WTC11 (cell line): ENCODE results near the gene THBS2. TPM values are rescaled to one million over a fixed set of nuclear protein-coding genes. Genes with fewer than 3 reads are reported as not detected.

ENCODE experiments used
- ATAC-seq: fragments of 200-7000 bp; cut with Tn5 transposase; 2 replicates; pipeline ENCODE4 v1.10.0; 2021; ENCODE audit warnings: mild to moderate bottlenecking, moderate library complexity
- CTCF ChIA-PET: fragments of 300-600 bp; sonication (Branson Sonifier 250); formaldehyde crosslinking; loops from one replicate; lab custom pipeline; 2021; ENCODE audit warnings: antibody characterized with exemption; lab: Charles Lee
- POLR2A ChIA-PET: fragments of 350-600 bp; sonication (Branson Sonifier 250); formaldehyde crosslinking; loops from one replicate; lab custom pipeline; 2021; ENCODE audit warnings: antibody characterized with exemption; lab: Charles Lee
- DNase-seq: peaks from one replicate; pipeline ENCODE4 v3.0.0; 2021; ENCODE audit warnings: low spot score
- H3K27ac Mint-ChIP-seq: 2 replicates; pipeline ENCODE4 v1.8.0; 2021; ENCODE audit warnings: mixed read lengths
- H3K27me3 Mint-ChIP-seq: 2 replicates; pipeline ENCODE4 v1.8.0; 2021; ENCODE audit warnings: low read depth, mild to moderate bottlenecking, moderate library complexity, mixed read lengths
- H3K36me3 Mint-ChIP-seq: 2 replicates; pipeline ENCODE4 v1.8.0; 2021; ENCODE audit warnings: mixed read lengths
- H3K4me1 Mint-ChIP-seq: 2 replicates; pipeline ENCODE4 v1.8.0; 2022; ENCODE audit warnings: mixed read lengths
- H3K4me3 Mint-ChIP-seq: 2 replicates; pipeline ENCODE4 v1.8.0; 2021; ENCODE audit warnings: mild to moderate bottlenecking, moderate library complexity, mixed read lengths
- H3K9me3 Mint-ChIP-seq: 2 replicates; pipeline ENCODE4 v1.8.0; 2021; ENCODE audit warnings: mixed read lengths
- ELF4 ChIP-seq: sonication (generic); formaldehyde crosslinking; IDR thresholded peaks from 2 replicates; pipeline ENCODE4 v1.8.1; 2022; ENCODE audit warnings: low read depth, mild to moderate bottlenecking, moderate library complexity, missing genetic modification reagents
- FOXJ3 ChIP-seq: sonication (generic); formaldehyde crosslinking; IDR thresholded peaks from 2 replicates; pipeline ENCODE4 v1.9.0; 2021; ENCODE audit warnings: missing genetic modification reagents, mild to moderate bottlenecking, borderline replicate concordance
- GABPB1 ChIP-seq: sonication (generic); formaldehyde crosslinking; IDR thresholded peaks from 2 replicates; pipeline ENCODE4 v1.8.1; 2023; ENCODE audit warnings: mild to moderate bottlenecking, missing genetic modification reagents
- MXD4 ChIP-seq: fragments of 250-450 bp; sonication (Bioruptor Pico); IDR thresholded peaks from 2 replicates; pipeline ENCODE4 v1.8.0; 2021; ENCODE audit warnings: mild to moderate bottlenecking, moderate library complexity, borderline replicate concordance
- NFE2L1 ChIP-seq: sonication (generic); formaldehyde crosslinking; IDR thresholded peaks from 2 replicates; pipeline ENCODE4 v1.8.1; 2023; ENCODE audit warnings: missing genetic modification reagents
- NR1H2 ChIP-seq: sonication (generic); formaldehyde crosslinking; IDR thresholded peaks from 2 replicates; pipeline ENCODE4 v1.9.0; 2021; ENCODE audit warnings: mild to moderate bottlenecking, moderate library complexity, missing genetic modification reagents
- PRRX2 ChIP-seq: fragments of 250-450 bp; sonication (Bioruptor Pico); IDR thresholded peaks from 2 replicates; pipeline ENCODE4 v1.8.0; 2021; ENCODE audit warnings: mild to moderate bottlenecking
- ZNF232 ChIP-seq: sonication (generic); formaldehyde crosslinking; IDR thresholded peaks from 2 replicates; pipeline ENCODE4 v1.8.0; 2022; ENCODE audit warnings: mild to moderate bottlenecking, missing genetic modification reagents
- ZNF317 ChIP-seq: sonication (generic); formaldehyde crosslinking; IDR thresholded peaks from 2 replicates; pipeline ENCODE4 v1.8.1; 2023; ENCODE audit warnings: low read depth, mild to moderate bottlenecking, moderate library complexity, missing genetic modification reagents, borderline replicate concordance
- ZNF416 ChIP-seq: fragments of 250-450 bp; sonication (Bioruptor Pico); IDR thresholded peaks from 2 replicates; pipeline ENCODE4 v1.9.0; 2021; ENCODE audit warnings: mild to moderate bottlenecking, inconsistent platforms
- total RNA-seq: library from RNA; stranded (reverse); gene quantifications from 3 replicates; pipeline ENCODE4 v1.2.3, GENCODE V29; 2021
- TF ChIP-seq, protein P1 (sequence below): sonication (generic); formaldehyde crosslinking; IDR thresholded peaks from 2 replicates; pipeline ENCODE4 v1.8.1; 2023; ENCODE audit warnings: mild to moderate bottlenecking, moderate library complexity, missing genetic modification reagents
- TF ChIP-seq, protein P2 (sequence below): fragments of 250-450 bp; sonication (Bioruptor Pico); IDR thresholded peaks from 2 replicates; pipeline ENCODE4 v1.8.0; 2021; ENCODE audit warnings: mild to moderate bottlenecking
- TF ChIP-seq, protein P3 (sequence below): fragments of 250-450 bp; sonication (Bioruptor Pico); IDR thresholded peaks from 2 replicates; pipeline ENCODE4 v1.9.0; 2021; ENCODE audit warnings: mild to moderate bottlenecking

THBS2 gene
- total RNA-seq, 1 experiment from 2014 or later: 40.3 TPM

DNA sequence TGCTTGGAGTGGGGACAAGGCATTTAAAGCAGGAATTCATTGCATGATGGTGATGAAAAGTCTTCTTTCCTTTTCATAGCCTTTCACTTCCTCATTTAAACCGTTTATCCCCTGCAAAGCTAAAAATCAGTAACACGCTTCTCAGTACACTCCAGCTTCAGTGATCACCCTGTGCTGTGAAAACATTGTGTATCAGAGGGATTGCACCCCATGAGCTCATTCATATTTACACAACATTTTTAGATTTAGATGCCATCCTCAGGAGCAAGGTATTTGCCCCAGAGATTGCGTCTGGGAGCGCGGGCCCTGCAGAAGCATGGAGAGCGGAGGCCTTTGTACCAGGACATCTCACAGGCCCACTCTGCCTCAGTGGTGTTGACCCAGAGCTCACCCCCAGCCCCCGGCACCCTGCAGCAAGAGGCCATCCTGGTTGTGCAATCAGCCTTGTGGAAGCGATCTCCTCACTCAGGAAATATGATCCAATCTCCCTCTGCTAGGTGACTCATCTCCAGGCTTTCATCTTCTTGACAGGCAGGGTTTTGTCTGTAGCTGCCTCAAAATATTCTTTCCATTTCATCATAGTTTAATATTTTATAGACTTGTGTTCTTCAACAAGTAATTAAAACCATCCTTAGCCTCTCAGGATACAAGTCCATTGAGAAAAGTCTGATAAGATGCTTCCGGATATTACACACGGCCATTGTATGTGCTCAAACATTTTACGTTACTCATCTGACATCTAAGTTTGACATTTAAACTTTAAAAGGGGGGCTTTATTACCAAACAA lies 38.9 kb upstream of the THBS2 start:
- ATAC-seq (no peak), DNase-seq (no peak)
- CTCF ChIA-PET: no interaction called here
- H3K27ac Mint-ChIP-seq: no peak overlapping the region
- no peaks in the 10 kb centered on the region for H3K27me3 Mint-ChIP-seq
- no peaks in the 10 kb centered on the region for H3K36me3 Mint-ChIP-seq
- peaks cover 6% of the 10 kb centered on the region; the same call in 1 of the 2 replicates for H3K9me3 Mint-ChIP-seq
- TF ChIP-seq GABPB1 (peak; percentile 99), NFE2L1 (no peak)
- POLR2A ChIA-PET: no interaction called here
- H3K4me1 Mint-ChIP-seq: peaks cover 10% of the 10 kb centered on the region
- H3K4me3 Mint-ChIP-seq: no peak overlapping the region

DNA sequence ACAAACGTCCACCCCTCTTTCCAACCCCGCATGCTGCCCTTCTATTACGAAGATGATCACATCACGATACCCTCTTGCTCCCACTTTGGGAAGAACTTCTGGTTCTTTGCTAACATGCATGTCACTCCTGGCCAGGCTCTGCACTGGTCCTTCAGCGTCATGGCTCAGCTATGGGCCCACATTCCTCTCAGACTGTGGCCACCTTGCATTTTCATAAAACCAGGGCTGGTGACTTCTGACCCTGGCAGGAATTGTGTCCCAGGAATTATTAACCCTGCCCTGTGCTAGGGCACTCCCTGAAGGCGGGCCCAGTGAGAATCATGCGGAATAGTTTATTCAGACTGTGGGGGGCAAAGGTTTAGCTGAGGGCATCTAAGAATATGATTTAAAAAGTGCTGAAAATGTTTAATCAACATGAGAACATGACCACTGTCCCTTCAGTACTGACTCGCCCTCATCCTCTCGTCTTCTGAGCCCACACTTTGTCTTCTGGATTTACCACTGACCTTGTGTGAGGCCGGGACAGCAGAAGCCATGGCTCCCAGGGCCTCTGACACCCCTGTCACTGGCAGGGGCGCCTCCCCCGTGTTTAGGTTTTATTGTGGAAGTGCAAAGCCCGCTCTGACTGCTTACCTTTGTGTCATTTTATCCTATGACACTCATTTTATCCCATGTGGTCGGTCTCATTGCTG lies 38.1 kb upstream of the THBS2 start:
- CTCF ChIA-PET: no interaction called here

DNA sequence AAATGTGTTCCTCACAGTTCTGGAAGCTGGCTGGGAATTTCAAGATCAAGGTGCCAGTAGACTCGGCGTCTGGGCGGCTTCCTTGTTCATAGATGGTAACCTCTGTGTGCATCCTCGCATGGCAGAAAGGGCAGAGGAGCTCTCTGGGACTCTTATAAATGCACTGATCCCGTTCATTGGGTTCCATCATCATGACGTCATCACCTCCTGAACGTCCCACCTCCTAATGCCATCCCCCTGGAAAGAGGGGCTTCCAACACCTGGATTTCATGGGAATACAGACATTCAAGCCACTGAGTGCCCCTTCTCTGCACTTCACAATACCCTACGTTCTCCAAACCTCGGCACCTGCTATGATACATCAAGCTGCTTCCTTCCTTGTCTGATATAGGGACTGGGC lies 37.5 kb upstream of the THBS2 start:
- POLR2A ChIA-PET: no interaction called here
- Mint-ChIP-seq H3K4me1 (peaks cover 10% of the 10 kb centered on the region), H3K4me3 (no peak overlapping the region), H3K27me3 (no peaks in the 10 kb centered on the region), H3K9me3 (no peaks in the 10 kb centered on the region), H3K36me3 (no peaks in the 10 kb centered on the region), H3K27ac (no peak overlapping the region)
- no peak for TF ChIP-seq ZNF416 (CRISPR knock-in tag)
- no peak for TF ChIP-seq ZNF232 (CRISPR knock-in tag)
- DNase-seq (no peak), ATAC-seq (no peak)
- CTCF ChIA-PET: no interaction called here

More for the DNA sequence above, 38.1 kb upstream of the THBS2 start:
- Mint-ChIP-seq H3K27ac (no peak overlapping the region), H3K36me3 (no peaks in the 10 kb centered on the region), H3K27me3 (no peaks in the 10 kb centered on the region), H3K4me3 (no peak overlapping the region), H3K9me3 (peaks cover 4% of the 10 kb centered on the region; the same call in 1 of the 2 replicates), H3K4me1 (peaks cover 10% of the 10 kb centered on the region)
- ATAC-seq: no peak
- no peak for DNase-seq
- POLR2A ChIA-PET: no interaction called here
- TF ChIP-seq, protein P1, sequence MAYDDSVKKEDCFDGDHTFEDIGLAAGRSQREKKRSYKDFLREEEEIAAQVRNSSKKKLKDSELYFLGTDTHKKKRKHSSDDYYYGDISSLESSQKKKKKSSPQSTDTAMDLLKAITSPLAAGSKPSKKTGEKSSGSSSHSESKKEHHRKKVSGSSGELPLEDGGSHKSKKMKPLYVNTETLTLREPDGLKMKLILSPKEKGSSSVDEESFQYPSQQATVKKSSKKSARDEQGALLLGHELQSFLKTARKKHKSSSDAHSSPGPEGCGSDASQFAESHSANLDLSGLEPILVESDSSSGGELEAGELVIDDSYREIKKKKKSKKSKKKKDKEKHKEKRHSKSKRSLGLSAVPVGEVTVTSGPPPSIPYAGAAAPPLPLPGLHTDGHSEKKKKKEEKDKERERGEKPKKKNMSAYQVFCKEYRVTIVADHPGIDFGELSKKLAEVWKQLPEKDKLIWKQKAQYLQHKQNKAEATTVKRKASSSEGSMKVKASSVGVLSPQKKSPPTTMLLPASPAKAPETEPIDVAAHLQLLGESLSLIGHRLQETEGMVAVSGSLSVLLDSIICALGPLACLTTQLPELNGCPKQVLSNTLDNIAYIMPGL: no peak
- TF ChIP-seq MXD4 (CRISPR knock-in tag): no peak
- TF ChIP-seq, protein P2, sequence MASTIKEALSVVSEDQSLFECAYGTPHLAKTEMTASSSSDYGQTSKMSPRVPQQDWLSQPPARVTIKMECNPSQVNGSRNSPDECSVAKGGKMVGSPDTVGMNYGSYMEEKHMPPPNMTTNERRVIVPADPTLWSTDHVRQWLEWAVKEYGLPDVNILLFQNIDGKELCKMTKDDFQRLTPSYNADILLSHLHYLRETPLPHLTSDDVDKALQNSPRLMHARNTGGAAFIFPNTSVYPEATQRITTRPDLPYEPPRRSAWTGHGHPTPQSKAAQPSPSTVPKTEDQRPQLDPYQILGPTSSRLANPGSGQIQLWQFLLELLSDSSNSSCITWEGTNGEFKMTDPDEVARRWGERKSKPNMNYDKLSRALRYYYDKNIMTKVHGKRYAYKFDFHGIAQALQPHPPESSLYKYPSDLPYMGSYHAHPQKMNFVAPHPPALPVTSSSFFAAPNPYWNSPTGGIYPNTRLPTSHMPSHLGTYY (CRISPR knock-in tag): no peak
- no peak for TF ChIP-seq ELF4 (CRISPR knock-in tag)

DNA sequence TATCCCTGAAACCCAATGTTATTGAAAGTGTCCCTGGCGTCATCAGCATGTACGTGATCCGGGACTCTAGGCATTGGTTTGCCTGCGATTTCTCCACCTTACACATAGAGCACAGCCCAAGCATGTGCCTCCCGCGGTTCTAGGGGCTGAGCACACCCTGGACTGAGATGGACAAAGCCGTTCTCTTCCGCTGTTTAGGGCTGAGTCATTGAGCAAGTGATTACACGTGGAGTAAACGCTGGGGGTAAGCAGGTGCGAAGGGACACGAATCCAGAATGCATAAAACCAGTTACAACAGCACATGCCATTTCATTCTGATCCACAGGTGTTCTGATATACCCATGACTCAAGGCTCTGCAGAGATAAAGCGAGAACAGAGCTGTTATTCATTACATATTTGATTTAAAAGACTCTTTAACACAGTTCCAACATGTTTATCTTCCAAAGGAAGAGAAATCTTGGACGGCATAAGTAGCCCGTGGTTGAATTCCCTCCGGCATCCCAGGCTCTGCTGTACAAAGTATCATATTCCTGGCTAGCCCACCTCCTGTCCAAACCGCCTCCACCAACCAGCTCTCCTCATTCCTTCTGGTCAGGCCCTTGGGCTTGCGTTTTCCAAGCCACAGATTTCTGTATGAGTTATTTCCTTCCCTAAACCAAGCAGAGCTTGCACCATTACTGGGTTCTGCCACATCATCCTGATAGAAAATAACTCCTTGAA lies 36.1 kb upstream of the THBS2 start:
- ATAC-seq: no peak
- Mint-ChIP-seq H3K27me3 (no peaks in the 10 kb centered on the region), H3K4me1 (peaks cover 10% of the 10 kb centered on the region), H3K9me3 (no peaks in the 10 kb centered on the region), H3K4me3 (no peak overlapping the region), H3K36me3 (no peaks in the 10 kb centered on the region), H3K27ac (no peak overlapping the region)
- POLR2A ChIA-PET: no interaction called here
- TF ChIP-seq ELF4 (CRISPR knock-in tag): no peak
- no peak for TF ChIP-seq NR1H2 (CRISPR knock-in tag)
- TF ChIP-seq PRRX2 (CRISPR knock-in tag): no peak
- TF ChIP-seq, protein P2 (CRISPR knock-in tag): no peak
- TF ChIP-seq GABPB1: no peak
- no peak for TF ChIP-seq ZNF317 (CRISPR knock-in tag)
- TF ChIP-seq FOXJ3: no peak
- TF ChIP-seq, protein P3, sequence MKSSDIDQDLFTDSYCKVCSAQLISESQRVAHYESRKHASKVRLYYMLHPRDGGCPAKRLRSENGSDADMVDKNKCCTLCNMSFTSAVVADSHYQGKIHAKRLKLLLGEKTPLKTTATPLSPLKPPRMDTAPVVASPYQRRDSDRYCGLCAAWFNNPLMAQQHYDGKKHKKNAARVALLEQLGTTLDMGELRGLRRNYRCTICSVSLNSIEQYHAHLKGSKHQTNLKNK (CRISPR knock-in tag): no peak
- DNase-seq: no peak
- CTCF ChIA-PET: no interaction called here
